GM23338 (cell line): ENCODE measurements around the gene MAPK4. TPM values are rescaled to one million over a fixed set of nuclear protein-coding genes. Genes with fewer than 3 reads are reported as not detected.
A peak's percentile ranks its signal among the peaks of the same experiment; 100 is the strongest.

Experiments used
- ATAC-seq: fragments of 200-7000 bp; cut with Tn5 transposase; 3 replicates; pipeline ENCODE4 v1.9.1; 2020
- DNase-seq: peaks from one replicate; pipeline ENCODE4 v3.0.0-alpha.2; 2015; ENCODE audit warnings: low spot score
- H2AFZ ChIP-seq: fragments of 200-600 bp; sonication (generic); 2 replicates; pipeline ENCODE4 v1.8.0; 2016; ENCODE audit warnings: antibody characterized with exemption, mild to moderate bottlenecking, moderate library complexity
- H3F3A ChIP-seq: fragments of 200-600 bp; sonication (generic); replicated peaks from 2 replicates; pipeline ENCODE4 v1.8.0; 2017; ENCODE audit warnings: antibody characterized with exemption, mixed run types, low read depth
- H3K27ac ChIP-seq: fragments of 200-600 bp; sonication (generic); 2 replicates; pipeline ENCODE4 v1.6.1; 2016; ENCODE audit warnings: low read depth
- H3K27me3 ChIP-seq: fragments of 200-600 bp; sonication (generic); 2 replicates; pipeline ENCODE4 v1.8.0; 2016; ENCODE audit warnings: mild to moderate bottlenecking, mixed run types, moderate library complexity; ENCODE audit not compliant: insufficient read depth
- H3K36me3 ChIP-seq: fragments of 200-600 bp; sonication (generic); 2 replicates; pipeline ENCODE4 v1.8.0; 2016; ENCODE audit warnings: mild to moderate bottlenecking; ENCODE audit not compliant: insufficient read depth
- H3K4me1 ChIP-seq: fragments of 200-600 bp; sonication (generic); 2 replicates; pipeline ENCODE4 v1.8.0; 2016; ENCODE audit warnings: mild to moderate bottlenecking, moderate library complexity; ENCODE audit not compliant: insufficient read depth
- H3K4me2 ChIP-seq: fragments of 200-600 bp; sonication (generic); 2 replicates; pipeline ENCODE4 v1.7.1; 2017; ENCODE audit warnings: mixed run types
- H3K4me3 ChIP-seq: fragments of 200-600 bp; sonication (generic); 2 replicates; pipeline ENCODE4 v1.6.1; 2016; ENCODE audit warnings: mixed run types
- H3K79me2 ChIP-seq: fragments of 200-600 bp; sonication (generic); replicated peaks from 2 replicates; pipeline ENCODE4 v1.8.0; 2017; ENCODE audit warnings: mild to moderate bottlenecking; ENCODE audit not compliant: insufficient read depth
- H3K9me2 ChIP-seq: fragments of 200-600 bp; sonication (generic); 2 replicates; pipeline ENCODE4 v1.8.0; 2017; ENCODE audit not compliant: insufficient read depth
- H4K20me1 ChIP-seq: fragments of 200-600 bp; sonication (generic); replicated peaks from 2 replicates; pipeline ENCODE4 v1.8.0; 2017; ENCODE audit warnings: mild to moderate bottlenecking; ENCODE audit not compliant: insufficient read depth
- H3K27ac Mint-ChIP-seq: 2 replicates; pipeline ENCODE4 v1.8.0; 2020; ENCODE audit warnings: inconsistent platforms, mild to moderate bottlenecking, moderate library complexity, mixed read lengths
- H3K27me3 Mint-ChIP-seq: 3 replicates; pipeline ENCODE4 v1.8.0; 2022; ENCODE audit warnings: low read depth, mild to moderate bottlenecking, moderate library complexity, mixed read lengths, inconsistent platforms; ENCODE audit not compliant: insufficient read depth, poor library complexity
- H3K36me3 Mint-ChIP-seq: 3 replicates; pipeline ENCODE4 v1.8.0; 2021; ENCODE audit warnings: low read depth, mild to moderate bottlenecking, inconsistent platforms, moderate library complexity, mixed read lengths
- H3K4me1 Mint-ChIP-seq: 3 replicates; pipeline ENCODE4 v1.8.0; 2020; ENCODE audit warnings: mild to moderate bottlenecking, inconsistent platforms, mixed read lengths
- H3K4me3 Mint-ChIP-seq: 3 replicates; pipeline ENCODE4 v1.8.0; 2021; ENCODE audit warnings: moderate library complexity, mild to moderate bottlenecking, inconsistent platforms, mixed read lengths
- H3K9me3 Mint-ChIP-seq: 3 replicates; pipeline ENCODE4 v1.8.0; 2020; ENCODE audit warnings: moderate library complexity, mild to moderate bottlenecking, inconsistent platforms, mixed read lengths
- EZH2 ChIP-seq: fragments of 200-600 bp; sonication (generic); IDR thresholded peaks from one replicate; pipeline ENCODE4 v1.8.0; 2017; ENCODE audit warnings: antibody characterized with exemption, mild to moderate bottlenecking, low read depth; ENCODE audit not compliant: unreplicated experiment
- EZH2phosphoT487 ChIP-seq: fragments of 200-600 bp; sonication (generic); IDR thresholded peaks from one replicate; pipeline ENCODE4 v1.8.1; 2018; ENCODE audit warnings: antibody characterized with exemption; ENCODE audit not compliant: unreplicated experiment
- JUNB ChIP-seq: IDR thresholded peaks from one replicate; pipeline ENCODE4 v1.6.1; 2016; ENCODE audit warnings: antibody characterized with exemption; ENCODE audit not compliant: unreplicated experiment
- NANOG ChIP-seq: IDR thresholded peaks from 2 replicates; pipeline ENCODE4 v1.6.1; 2016; ENCODE audit warnings: antibody characterized with exemption, borderline replicate concordance
- POLR2AphosphoS5 ChIP-seq: IDR thresholded peaks from 2 replicates; pipeline ENCODE4 v1.6.1; 2016; ENCODE audit warnings: antibody characterized with exemption, low read depth
- STAT1 ChIP-seq: IDR thresholded peaks from one replicate; pipeline ENCODE4 v1.6.1; 2016; ENCODE audit warnings: antibody characterized with exemption; ENCODE audit not compliant: unreplicated experiment
- ZNF114 ChIP-seq: fragments of 250-450 bp; sonication (Bioruptor Pico); IDR thresholded peaks from 2 replicates; pipeline ENCODE4 v1.5.0; 2020; ENCODE audit warnings: mild to moderate bottlenecking, moderate library complexity
- ZNF331 ChIP-seq: fragments of 250-450 bp; sonication (Bioruptor Pico); IDR thresholded peaks from 2 replicates; pipeline ENCODE4 v1.5.0; 2020; ENCODE audit warnings: low read depth, mild to moderate bottlenecking, moderate library complexity
- polyA plus RNA-seq: library from polyadenylated mRNA; unstranded; fragments of >200 nt; fragmentation: Nextera tagmentation; extraction: Ambion mirVana; gene quantifications from 2 replicates; pipeline ENCODE4 v1.2.1, GENCODE V29; 2016
- total RNA-seq: library from RNA; depleted of rRNA; stranded (reverse); fragments of >200 nt; shearing (Covaris generic); gene quantifications from 2 replicates; pipeline ENCODE4 v1.2.3, GENCODE V29; 2014
- TF ChIP-seq, protein P1 (sequence below): fragments of 250-450 bp; sonication (Bioruptor Pico); IDR thresholded peaks from 2 replicates; pipeline ENCODE4 v1.5.0; 2020; ENCODE audit warnings: mild to moderate bottlenecking, moderate library complexity
- TF ChIP-seq, protein P2 (sequence below): IDR thresholded peaks from 2 replicates; pipeline ENCODE4 v1.6.1; 2016; ENCODE audit warnings: antibody characterized with exemption
- TF ChIP-seq, protein P3 (sequence below), 2 experiments: fragments of 200-600 bp in 1 of 2; sonication (generic) in 1 of 2; conservative IDR thresholded peaks; 2 replicates each; pipeline versions ENCODE4 v1.5.1 to v1.6.1; 2016 to 2017; ENCODE audit warnings: antibody characterized with exemption in 2 of 2, low read depth in 2 of 2, mild to moderate bottlenecking in 2 of 2, moderate library complexity in 1 of 2
- TF ChIP-seq, protein P4 (sequence below): IDR thresholded peaks from one replicate; pipeline ENCODE4 v1.6.1; 2018; ENCODE audit warnings: antibody characterized with exemption; ENCODE audit not compliant: unreplicated experiment

MAPK4 gene
- total and polyA plus RNA-seq, 2 experiments from 2014 or later, result 1.3 to 4.4 TPM

DNA sequence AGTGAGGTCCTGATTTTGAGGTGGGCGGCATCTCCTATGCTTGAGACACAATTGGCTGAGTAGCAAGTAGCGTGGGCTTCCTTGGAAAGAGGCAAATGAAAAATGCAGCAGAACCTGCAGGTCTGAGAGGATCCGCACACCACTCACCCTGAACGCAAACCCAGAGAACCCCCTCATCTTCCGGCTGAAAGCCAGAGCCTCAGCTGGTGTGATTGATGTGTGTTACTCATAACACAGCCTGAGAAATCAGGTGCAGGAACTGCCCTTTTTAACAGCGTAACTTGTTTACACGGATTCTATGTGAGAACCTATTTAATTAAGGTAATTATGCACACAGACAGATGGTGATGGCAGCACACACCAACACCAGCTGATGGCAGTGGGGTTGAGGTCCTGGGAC, 136.5 kb downstream of the MAPK4 start (continued):
- TF ChIP-seq, protein P1, sequence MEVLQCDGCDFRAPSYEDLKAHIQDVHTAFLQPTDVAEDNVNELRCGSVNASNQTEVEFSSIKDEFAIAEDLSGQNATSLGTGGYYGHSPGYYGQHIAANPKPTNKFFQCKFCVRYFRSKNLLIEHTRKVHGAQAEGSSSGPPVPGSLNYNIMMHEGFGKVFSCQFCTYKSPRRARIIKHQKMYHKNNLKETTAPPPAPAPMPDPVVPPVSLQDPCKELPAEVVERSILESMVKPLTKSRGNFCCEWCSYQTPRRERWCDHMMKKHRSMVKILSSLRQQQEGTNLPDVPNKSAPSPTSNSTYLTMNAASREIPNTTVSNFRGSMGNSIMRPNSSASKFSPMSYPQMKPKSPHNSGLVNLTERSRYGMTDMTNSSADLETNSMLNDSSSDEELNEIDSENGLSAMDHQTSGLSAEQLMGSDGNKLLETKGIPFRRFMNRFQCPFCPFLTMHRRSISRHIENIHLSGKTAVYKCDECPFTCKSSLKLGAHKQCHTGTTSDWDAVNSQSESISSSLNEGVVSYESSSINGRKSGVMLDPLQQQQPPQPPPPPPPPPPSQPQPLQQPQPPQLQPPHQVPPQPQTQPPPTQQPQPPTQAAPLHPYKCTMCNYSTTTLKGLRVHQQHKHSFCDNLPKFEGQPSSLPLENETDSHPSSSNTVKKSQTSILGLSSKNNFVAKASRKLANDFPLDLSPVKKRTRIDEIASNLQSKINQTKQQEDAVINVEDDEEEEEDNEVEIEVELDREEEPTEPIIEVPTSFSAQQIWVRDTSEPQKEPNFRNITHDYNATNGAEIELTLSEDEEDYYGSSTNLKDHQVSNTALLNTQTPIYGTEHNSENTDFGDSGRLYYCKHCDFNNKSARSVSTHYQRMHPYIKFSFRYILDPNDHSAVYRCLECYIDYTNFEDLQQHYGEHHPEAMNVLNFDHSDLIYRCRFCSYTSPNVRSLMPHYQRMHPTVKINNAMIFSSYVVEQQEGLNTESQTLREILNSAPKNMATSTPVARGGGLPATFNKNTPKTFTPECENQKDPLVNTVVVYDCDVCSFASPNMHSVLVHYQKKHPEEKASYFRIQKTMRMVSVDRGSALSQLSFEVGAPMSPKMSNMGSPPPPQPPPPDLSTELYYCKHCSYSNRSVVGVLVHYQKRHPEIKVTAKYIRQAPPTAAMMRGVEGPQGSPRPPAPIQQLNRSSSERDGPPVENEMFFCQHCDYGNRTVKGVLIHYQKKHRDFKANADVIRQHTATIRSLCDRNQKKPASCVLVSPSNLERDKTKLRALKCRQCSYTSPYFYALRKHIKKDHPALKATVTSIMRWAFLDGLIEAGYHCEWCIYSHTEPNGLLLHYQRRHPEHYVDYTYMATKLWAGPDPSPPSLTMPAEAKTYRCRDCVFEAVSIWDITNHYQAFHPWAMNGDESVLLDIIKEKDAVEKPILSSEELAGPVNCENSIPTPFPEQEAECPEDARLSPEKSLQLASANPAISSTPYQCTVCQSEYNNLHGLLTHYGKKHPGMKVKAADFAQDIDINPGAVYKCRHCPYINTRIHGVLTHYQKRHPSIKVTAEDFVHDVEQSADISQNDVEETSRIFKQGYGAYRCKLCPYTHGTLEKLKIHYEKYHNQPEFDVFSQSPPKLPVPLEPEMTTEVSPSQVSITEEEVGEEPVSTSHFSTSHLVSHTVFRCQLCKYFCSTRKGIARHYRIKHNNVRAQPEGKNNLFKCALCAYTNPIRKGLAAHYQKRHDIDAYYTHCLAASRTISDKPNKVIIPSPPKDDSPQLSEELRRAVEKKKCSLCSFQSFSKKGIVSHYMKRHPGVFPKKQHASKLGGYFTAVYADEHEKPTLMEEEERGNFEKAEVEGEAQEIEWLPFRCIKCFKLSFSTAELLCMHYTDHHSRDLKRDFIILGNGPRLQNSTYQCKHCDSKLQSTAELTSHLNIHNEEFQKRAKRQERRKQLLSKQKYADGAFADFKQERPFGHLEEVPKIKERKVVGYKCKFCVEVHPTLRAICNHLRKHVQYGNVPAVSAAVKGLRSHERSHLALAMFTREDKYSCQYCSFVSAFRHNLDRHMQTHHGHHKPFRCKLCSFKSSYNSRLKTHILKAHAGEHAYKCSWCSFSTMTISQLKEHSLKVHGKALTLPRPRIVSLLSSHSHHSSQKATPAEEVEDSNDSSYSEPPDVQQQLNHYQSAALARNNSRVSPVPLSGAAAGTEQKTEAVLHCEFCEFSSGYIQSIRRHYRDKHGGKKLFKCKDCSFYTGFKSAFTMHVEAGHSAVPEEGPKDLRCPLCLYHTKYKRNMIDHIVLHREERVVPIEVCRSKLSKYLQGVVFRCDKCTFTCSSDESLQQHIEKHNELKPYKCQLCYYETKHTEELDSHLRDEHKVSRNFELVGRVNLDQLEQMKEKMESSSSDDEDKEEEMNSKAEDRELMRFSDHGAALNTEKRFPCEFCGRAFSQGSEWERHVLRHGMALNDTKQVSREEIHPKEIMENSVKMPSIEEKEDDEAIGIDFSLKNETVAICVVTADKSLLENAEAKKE (CRISPR knock-in tag), result no peak
- TF ChIP-seq STAT1 (no peak), POLR2AphosphoS5 (no peak), NANOG (no peak), EZH2phosphoT487 (no peak)
- TF ChIP-seq, protein P2, sequence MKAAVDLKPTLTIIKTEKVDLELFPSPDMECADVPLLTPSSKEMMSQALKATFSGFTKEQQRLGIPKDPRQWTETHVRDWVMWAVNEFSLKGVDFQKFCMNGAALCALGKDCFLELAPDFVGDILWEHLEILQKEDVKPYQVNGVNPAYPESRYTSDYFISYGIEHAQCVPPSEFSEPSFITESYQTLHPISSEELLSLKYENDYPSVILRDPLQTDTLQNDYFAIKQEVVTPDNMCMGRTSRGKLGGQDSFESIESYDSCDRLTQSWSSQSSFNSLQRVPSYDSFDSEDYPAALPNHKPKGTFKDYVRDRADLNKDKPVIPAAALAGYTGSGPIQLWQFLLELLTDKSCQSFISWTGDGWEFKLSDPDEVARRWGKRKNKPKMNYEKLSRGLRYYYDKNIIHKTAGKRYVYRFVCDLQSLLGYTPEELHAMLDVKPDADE, result no peak

DNA sequence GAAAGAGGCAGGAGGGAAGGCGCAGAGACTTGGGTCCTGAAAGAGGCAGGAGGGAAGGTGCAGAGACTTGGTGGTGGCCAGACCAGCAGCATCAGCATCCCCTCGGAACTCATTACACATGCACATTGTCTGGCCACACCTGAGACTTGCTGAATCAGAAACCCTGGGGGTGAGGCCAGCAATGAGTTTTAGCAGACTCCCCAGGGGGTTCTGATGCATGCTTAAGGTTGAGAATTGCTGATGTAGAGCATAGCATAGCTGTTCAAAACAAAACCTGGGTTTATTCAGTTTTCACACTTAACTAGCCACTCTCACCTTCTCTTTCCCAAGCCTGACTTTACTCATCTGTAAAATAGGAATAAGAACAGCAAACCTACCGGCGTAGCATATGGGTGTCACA, 137.0 kb downstream of the MAPK4 start:
- H3K4me3 Mint-ChIP-seq, result no peak overlapping the region
- no peaks in the 10 kb centered on the region for H3F3A ChIP-seq
- H3K27me3 ChIP-seq, result no peaks in the 10 kb centered on the region
- H2AFZ ChIP-seq, result peak overlapping the region; percentile 59; the same call in 1 of the 2 replicates
- no peaks in the 10 kb centered on the region for H4K20me1 ChIP-seq
- ATAC-seq (peak; percentile 49), DNase-seq (peak; percentile 13)
- H3K9me2 ChIP-seq, result 0 out of 2 replicates have a peak, but pooled peaks cover 5% of the 10 kb centered on the region
- H3K36me3 Mint-ChIP-seq, result no peaks in the 10 kb centered on the region
- peaks cover 37% of the 10 kb centered on the region for H3K4me1 Mint-ChIP-seq
- H3K27me3 Mint-ChIP-seq, result peaks cover 8% of the 10 kb centered on the region
- no peak overlapping the region for H3K4me3 ChIP-seq
- H3K9me3 Mint-ChIP-seq, result no peaks in the 10 kb centered on the region
- no peak overlapping the region for H3K27ac Mint-ChIP-seq
- no peak overlapping the region for H3K27ac ChIP-seq
- H3K4me1 ChIP-seq, result peaks cover 27% of the 10 kb centered on the region
- H3K79me2 ChIP-seq, result no peaks in the 10 kb centered on the region
- no peak overlapping the region for H3K4me2 ChIP-seq
- no peaks in the 10 kb centered on the region for H3K36me3 ChIP-seq
- TF ChIP-seq, protein P3, sequence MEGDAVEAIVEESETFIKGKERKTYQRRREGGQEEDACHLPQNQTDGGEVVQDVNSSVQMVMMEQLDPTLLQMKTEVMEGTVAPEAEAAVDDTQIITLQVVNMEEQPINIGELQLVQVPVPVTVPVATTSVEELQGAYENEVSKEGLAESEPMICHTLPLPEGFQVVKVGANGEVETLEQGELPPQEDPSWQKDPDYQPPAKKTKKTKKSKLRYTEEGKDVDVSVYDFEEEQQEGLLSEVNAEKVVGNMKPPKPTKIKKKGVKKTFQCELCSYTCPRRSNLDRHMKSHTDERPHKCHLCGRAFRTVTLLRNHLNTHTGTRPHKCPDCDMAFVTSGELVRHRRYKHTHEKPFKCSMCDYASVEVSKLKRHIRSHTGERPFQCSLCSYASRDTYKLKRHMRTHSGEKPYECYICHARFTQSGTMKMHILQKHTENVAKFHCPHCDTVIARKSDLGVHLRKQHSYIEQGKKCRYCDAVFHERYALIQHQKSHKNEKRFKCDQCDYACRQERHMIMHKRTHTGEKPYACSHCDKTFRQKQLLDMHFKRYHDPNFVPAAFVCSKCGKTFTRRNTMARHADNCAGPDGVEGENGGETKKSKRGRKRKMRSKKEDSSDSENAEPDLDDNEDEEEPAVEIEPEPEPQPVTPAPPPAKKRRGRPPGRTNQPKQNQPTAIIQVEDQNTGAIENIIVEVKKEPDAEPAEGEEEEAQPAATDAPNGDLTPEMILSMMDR (conservative IDR thresholded peaks at IDR 0.05; ENCODE audit: low read depth in 2 of 2), result no peak
- TF ChIP-seq, protein P2, result no peak
- no peak for TF ChIP-seq STAT1
- TF ChIP-seq, protein P4, sequence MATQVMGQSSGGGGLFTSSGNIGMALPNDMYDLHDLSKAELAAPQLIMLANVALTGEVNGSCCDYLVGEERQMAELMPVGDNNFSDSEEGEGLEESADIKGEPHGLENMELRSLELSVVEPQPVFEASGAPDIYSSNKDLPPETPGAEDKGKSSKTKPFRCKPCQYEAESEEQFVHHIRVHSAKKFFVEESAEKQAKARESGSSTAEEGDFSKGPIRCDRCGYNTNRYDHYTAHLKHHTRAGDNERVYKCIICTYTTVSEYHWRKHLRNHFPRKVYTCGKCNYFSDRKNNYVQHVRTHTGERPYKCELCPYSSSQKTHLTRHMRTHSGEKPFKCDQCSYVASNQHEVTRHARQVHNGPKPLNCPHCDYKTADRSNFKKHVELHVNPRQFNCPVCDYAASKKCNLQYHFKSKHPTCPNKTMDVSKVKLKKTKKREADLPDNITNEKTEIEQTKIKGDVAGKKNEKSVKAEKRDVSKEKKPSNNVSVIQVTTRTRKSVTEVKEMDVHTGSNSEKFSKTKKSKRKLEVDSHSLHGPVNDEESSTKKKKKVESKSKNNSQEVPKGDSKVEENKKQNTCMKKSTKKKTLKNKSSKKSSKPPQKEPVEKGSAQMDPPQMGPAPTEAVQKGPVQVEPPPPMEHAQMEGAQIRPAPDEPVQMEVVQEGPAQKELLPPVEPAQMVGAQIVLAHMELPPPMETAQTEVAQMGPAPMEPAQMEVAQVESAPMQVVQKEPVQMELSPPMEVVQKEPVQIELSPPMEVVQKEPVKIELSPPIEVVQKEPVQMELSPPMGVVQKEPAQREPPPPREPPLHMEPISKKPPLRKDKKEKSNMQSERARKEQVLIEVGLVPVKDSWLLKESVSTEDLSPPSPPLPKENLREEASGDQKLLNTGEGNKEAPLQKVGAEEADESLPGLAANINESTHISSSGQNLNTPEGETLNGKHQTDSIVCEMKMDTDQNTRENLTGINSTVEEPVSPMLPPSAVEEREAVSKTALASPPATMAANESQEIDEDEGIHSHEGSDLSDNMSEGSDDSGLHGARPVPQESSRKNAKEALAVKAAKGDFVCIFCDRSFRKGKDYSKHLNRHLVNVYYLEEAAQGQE, result no peak
- no peak for TF ChIP-seq ZNF331 (CRISPR knock-in tag)
- TF ChIP-seq EZH2phosphoT487, result no peak
- TF ChIP-seq ZNF114 (CRISPR knock-in tag), result no peak
- no peak for TF ChIP-seq EZH2
- no peak for TF ChIP-seq JUNB
- no peak for TF ChIP-seq NANOG
